Hepatocyte (in vitro differentiated cells): Measurements from ENCODE around the gene TM9SF2. TPM values are rescaled to one million over a fixed set of nuclear protein-coding genes. Genes with fewer than 3 reads are reported as not detected.

Experiments
- DNase-seq: peaks from one replicate; pipeline ENCODE4 v3.0.0-alpha.2; 2016; ENCODE audit warnings: low spot score
- H2AFZ ChIP-seq: fragments of 200-600 bp; sonication (generic); 2 replicates; pipeline ENCODE4 v1.6.0; 2016; ENCODE audit warnings: antibody characterized with exemption, mild to moderate bottlenecking
- H3K27ac ChIP-seq: fragments of 200-600 bp; sonication (generic); 2 replicates; pipeline ENCODE4 v1.5.1; 2016; ENCODE audit warnings: mild to moderate bottlenecking
- H3K27me3 ChIP-seq: fragments of 200-600 bp; sonication (generic); 2 replicates; pipeline ENCODE4 v1.6.1; 2016
- H3K36me3 ChIP-seq: fragments of 200-600 bp; sonication (generic); replicated peaks from 2 replicates; pipeline ENCODE4 v1.5.1; 2016; ENCODE audit warnings: low read depth; ENCODE audit not compliant: insufficient read depth
- H3K4me1 ChIP-seq: fragments of 200-600 bp; sonication (generic); 2 replicates; pipeline ENCODE4 v1.5.1; 2016; ENCODE audit warnings: mild to moderate bottlenecking, moderate library complexity; ENCODE audit not compliant: insufficient read depth
- H3K4me2 ChIP-seq: fragments of 200-600 bp; sonication (generic); 2 replicates; pipeline ENCODE4 v1.6.0; 2016
- H3K4me3 ChIP-seq: fragments of 200-600 bp; sonication (generic); 2 replicates; pipeline ENCODE4 v1.5.1; 2016; ENCODE audit warnings: mild to moderate bottlenecking
- H3K79me2 ChIP-seq: fragments of 200-600 bp; sonication (generic); 2 replicates; pipeline ENCODE4 v1.6.0; 2017; ENCODE audit warnings: mild to moderate bottlenecking
- H3K9me2 ChIP-seq: fragments of 200-600 bp; sonication (generic); replicated peaks from 2 replicates; pipeline ENCODE4 v1.6.0; 2017; ENCODE audit warnings: mild to moderate bottlenecking; ENCODE audit not compliant: insufficient read depth
- H3K9me3 ChIP-seq: fragments of 200-600 bp; sonication (generic); 2 replicates; pipeline ENCODE4 v1.5.1; 2016; ENCODE audit warnings: low read depth, mild to moderate bottlenecking
- H4K20me1 ChIP-seq: fragments of 200-600 bp; sonication (generic); 2 replicates; pipeline ENCODE4 v1.6.0; 2016; ENCODE audit warnings: mild to moderate bottlenecking; ENCODE audit not compliant: insufficient read depth, poor library complexity, severe bottlenecking
- EZH2 ChIP-seq: fragments of 200-600 bp; sonication (generic); IDR thresholded peaks from 2 replicates; pipeline ENCODE4 v1.6.1; 2016; ENCODE audit warnings: antibody characterized with exemption, mild to moderate bottlenecking, borderline replicate concordance
- EZH2phosphoT487 ChIP-seq: fragments of 200-600 bp; sonication (generic); IDR thresholded peaks from one replicate; pipeline ENCODE4 v1.6.1; 2018; ENCODE audit warnings: antibody characterized with exemption, mild to moderate bottlenecking, low read depth, moderate library complexity; ENCODE audit not compliant: unreplicated experiment, severe bottlenecking
- WGBS: methylation state at CpG from one replicate; pipeline ENCODE4 v1.1.6; 2016; ENCODE audit warnings: low lambda C conversion rate; ENCODE audit errors: missing lambda C conversion rate; 5-methylcytosine and 5-hydroxymethylcytosine counted together
- polyA plus RNA-seq: library from polyadenylated mRNA; unstranded; fragments of >200 nt; fragmentation: Nextera tagmentation; extraction: Ambion mirVana; gene quantifications from 2 replicates; pipeline ENCODE4 v1.2.1, GENCODE V29; 2016
- total RNA-seq: library from RNA; depleted of rRNA; stranded (reverse); fragments of >200 nt; gene quantifications from 2 replicates; pipeline ENCODE4 v1.2.3, GENCODE V29; 2014
- TF ChIP-seq, protein P1 (sequence below): fragments of 200-600 bp; sonication (generic); IDR thresholded peaks from 2 replicates; pipeline ENCODE4 v1.5.1; 2016; ENCODE audit warnings: antibody characterized with exemption, mild to moderate bottlenecking; ENCODE audit not compliant: poor library complexity

The TM9SF2 gene
- total and polyA plus RNA-seq, 2 experiments from 2014 or later: 184 to 280 TPM

DNA sequence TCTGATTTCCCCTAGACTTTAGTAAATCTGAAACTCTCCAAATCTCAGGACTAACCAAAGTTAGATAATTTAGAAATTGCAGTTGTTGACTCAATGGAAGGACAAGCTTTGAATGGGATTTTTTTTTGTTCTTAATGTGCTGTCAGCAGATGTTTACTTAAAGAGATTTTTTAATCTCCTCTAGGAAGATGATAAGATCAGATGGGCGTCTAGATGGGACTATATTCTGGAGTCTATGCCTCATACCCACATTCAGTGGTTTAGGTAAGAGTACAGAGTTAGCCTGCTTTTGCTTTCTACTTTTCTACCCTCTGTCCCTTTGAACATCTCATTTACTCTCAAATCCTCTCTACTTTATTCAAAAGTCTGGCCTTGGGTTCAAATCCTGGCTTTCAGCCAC, 39.3 kb downstream of the TM9SF2 start:
- WGBS: 61% methylated on average over 1 of the region's 1 CpG
- H3K36me3 ChIP-seq: no peaks in the 10 kb centered on the region
- no peaks in the 10 kb centered on the region for H3K9me2 ChIP-seq
- H4K20me1 ChIP-seq: peaks cover 4% of the 10 kb centered on the region
- no peaks in the 10 kb centered on the region for H3K27me3 ChIP-seq
- TF ChIP-seq, protein P1, sequence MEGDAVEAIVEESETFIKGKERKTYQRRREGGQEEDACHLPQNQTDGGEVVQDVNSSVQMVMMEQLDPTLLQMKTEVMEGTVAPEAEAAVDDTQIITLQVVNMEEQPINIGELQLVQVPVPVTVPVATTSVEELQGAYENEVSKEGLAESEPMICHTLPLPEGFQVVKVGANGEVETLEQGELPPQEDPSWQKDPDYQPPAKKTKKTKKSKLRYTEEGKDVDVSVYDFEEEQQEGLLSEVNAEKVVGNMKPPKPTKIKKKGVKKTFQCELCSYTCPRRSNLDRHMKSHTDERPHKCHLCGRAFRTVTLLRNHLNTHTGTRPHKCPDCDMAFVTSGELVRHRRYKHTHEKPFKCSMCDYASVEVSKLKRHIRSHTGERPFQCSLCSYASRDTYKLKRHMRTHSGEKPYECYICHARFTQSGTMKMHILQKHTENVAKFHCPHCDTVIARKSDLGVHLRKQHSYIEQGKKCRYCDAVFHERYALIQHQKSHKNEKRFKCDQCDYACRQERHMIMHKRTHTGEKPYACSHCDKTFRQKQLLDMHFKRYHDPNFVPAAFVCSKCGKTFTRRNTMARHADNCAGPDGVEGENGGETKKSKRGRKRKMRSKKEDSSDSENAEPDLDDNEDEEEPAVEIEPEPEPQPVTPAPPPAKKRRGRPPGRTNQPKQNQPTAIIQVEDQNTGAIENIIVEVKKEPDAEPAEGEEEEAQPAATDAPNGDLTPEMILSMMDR: no peak
- TF ChIP-seq EZH2: no peak
- TF ChIP-seq EZH2phosphoT487: no peak
- H2AFZ ChIP-seq: no peak overlapping the region
- peaks cover 6% of the 10 kb centered on the region for H3K79me2 ChIP-seq
- no peak for DNase-seq
- no peak overlapping the region for H3K4me2 ChIP-seq
- H3K27ac ChIP-seq: no peak overlapping the region
- no peak overlapping the region for H3K4me3 ChIP-seq
- H3K9me3 ChIP-seq: no peaks in the 10 kb centered on the region
- H3K4me1 ChIP-seq: no peaks in the 10 kb centered on the region

DNA sequence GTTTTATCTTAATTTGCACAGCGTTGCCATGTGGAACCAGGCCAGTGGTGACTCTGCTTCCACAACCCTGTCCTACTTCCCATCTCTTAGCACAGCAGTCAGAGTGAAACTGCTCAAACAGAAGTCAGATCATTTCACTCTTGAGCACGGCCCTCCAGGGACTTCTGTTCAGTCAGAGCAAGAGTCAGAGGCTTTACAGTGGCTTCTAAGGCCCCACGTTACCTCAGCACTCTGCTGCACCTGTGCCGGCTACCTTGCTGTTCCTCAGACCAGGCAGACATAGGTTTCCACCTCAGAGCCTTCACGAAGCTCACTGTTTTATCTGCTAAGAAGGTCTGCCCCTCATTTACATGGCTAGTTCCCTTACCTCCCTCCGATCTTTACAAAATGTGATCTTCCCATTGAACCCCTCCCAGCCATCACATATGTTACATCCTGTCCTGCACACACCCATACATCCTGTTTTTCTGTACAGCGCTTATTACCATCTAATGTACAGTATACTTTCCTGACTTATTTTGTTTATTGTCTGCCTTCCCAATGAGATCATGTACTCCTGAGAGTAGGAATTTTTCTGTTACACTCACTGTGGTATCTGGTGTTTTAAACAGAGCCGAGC, 41.6 kb downstream of the TM9SF2 start:
- Histone ChIP-seq H3K27ac (no peak overlapping the region), H3K27me3 (no peaks in the 10 kb centered on the region), H3K4me1 (no peaks in the 10 kb centered on the region), H3K9me2 (no peaks in the 10 kb centered on the region), H3K4me2 (no peak overlapping the region), H3K79me2 (no peaks in the 10 kb centered on the region), H3K36me3 (no peaks in the 10 kb centered on the region), H3K4me3 (no peak overlapping the region), H4K20me1 (no peaks in the 10 kb centered on the region), H2AFZ (no peak overlapping the region), H3K9me3 (no peaks in the 10 kb centered on the region)
- no peak for DNase-seq
- 97% methylated on average over 8 of the region's 8 CpGs for WGBS
- no peak for TF ChIP-seq EZH2
- TF ChIP-seq, protein P1: no peak
- TF ChIP-seq EZH2phosphoT487: no peak

DNA sequence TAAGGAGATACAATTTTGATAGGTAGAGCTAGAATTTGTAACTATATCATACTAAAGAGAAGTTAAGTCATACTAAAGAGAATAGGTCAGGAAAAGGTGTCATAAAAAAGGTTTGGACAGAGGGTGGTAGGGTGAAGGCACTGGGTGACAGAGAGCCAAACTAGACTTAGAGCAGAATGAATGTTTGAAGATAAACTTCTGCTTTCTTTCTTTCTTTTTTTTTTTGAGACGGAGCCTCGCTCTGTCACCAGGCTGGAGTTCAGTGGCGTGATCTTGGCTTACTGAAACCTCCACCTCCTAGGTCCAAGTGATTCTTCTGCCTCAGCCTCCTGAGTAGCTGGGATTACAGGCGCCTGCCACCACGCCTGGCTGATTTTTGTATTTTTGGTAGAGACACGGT, 44.1 kb downstream of the TM9SF2 start:
- no peak for DNase-seq
- Histone ChIP-seq H3K79me2 (no peaks in the 10 kb centered on the region), H4K20me1 (no peaks in the 10 kb centered on the region), H2AFZ (no peak overlapping the region), H3K4me3 (no peak overlapping the region), H3K9me3 (no peaks in the 10 kb centered on the region), H3K4me1 (no peaks in the 10 kb centered on the region), H3K27ac (no peak overlapping the region), H3K27me3 (no peaks in the 10 kb centered on the region), H3K36me3 (no peaks in the 10 kb centered on the region), H3K9me2 (no peaks in the 10 kb centered on the region), H3K4me2 (no peak overlapping the region)
- 97% methylated on average over 6 of the region's 6 CpGs for WGBS
- TF ChIP-seq, protein P1: no peak
- TF ChIP-seq EZH2 (no peak), EZH2phosphoT487 (no peak)
